Tibial nerve (tissue), 4 donors: ENCODE measurements around the gene PCBD1.

Experiments
- EP300 ChIP-seq, 2 donors: sonication (generic); formaldehyde crosslinking; IDR thresholded peaks; one replicate each; pipeline ENCODE4 v1.6.1; 2017; ENCODE audit warnings: antibody characterized with exemption in 2 of 2, mild to moderate bottlenecking in 1 of 2
- POLR2A ChIP-seq, 2 donors: fragments of 450-650 bp; IDR thresholded peaks; one replicate each; pipeline ENCODE4 v1.6.1; 2017; ENCODE audit warnings: antibody characterized with exemption in 2 of 2, mild to moderate bottlenecking in 2 of 2, moderate library complexity in 2 of 2
- TF ChIP-seq, protein P1 (sequence below), 5 experiments: fragments of 200-600 bp in 3 of 5; fragments of 450-650 bp in 2 of 5; sonication (generic) in 3 of 5; IDR thresholded peaks; one replicate each; pipeline ENCODE4 v1.5.1; 2016 to 2019; ENCODE audit warnings: antibody characterized with exemption in 5 of 5, mild to moderate bottlenecking in 3 of 5, moderate library complexity in 2 of 5

DNA sequence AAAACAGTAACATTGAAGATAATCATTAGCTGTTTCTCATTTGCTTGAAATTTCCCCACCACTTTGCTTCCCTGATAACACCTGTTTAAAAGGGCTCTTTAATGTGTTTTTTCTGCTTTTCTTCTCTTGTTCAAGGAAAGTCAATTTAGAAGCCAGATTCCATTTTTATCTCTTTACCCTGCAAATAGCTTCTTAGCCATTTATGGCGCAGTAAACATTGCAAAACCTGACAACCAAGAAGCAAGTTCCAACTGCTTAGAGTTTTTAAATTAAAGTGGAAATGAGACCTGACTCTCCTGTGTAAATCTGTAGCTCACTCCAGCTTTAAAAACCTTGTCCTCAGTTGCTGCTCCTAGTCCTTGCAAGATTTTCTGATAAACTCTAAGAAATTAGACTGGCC lies 42.5 kb downstream of the PCBD1 start:
- TF ChIP-seq, protein P1, sequence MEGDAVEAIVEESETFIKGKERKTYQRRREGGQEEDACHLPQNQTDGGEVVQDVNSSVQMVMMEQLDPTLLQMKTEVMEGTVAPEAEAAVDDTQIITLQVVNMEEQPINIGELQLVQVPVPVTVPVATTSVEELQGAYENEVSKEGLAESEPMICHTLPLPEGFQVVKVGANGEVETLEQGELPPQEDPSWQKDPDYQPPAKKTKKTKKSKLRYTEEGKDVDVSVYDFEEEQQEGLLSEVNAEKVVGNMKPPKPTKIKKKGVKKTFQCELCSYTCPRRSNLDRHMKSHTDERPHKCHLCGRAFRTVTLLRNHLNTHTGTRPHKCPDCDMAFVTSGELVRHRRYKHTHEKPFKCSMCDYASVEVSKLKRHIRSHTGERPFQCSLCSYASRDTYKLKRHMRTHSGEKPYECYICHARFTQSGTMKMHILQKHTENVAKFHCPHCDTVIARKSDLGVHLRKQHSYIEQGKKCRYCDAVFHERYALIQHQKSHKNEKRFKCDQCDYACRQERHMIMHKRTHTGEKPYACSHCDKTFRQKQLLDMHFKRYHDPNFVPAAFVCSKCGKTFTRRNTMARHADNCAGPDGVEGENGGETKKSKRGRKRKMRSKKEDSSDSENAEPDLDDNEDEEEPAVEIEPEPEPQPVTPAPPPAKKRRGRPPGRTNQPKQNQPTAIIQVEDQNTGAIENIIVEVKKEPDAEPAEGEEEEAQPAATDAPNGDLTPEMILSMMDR (IDR thresholded peaks at IDR 0.05): no peak
- no peak for TF ChIP-seq EP300 (IDR thresholded peaks at IDR 0.05)
- TF ChIP-seq POLR2A (IDR thresholded peaks at IDR 0.05): no peak
